H9 (cell line): ENCODE data around the gene BTN3A1. TPM values are rescaled to one million over a fixed set of nuclear protein-coding genes. Genes with fewer than 3 reads are reported as not detected.

ENCODE experiments used
- DNase-seq: peaks from one replicate; pipeline ENCODE4 v3.0.0-alpha.2; 2017
- H2AFZ ChIP-seq: one replicate; pipeline ENCODE4 v1.6.1; 2013; ENCODE audit warnings: mild to moderate bottlenecking, low read length, control low read depth, moderate library complexity
- H2AK5ac ChIP-seq: 2 replicates; pipeline ENCODE4 v1.6.1; 2013; ENCODE audit warnings: low read length, control low read depth, mixed read lengths; ENCODE audit not compliant: insufficient read length
- H2BK120ac ChIP-seq: one replicate; pipeline ENCODE4 v1.6.1; 2013; ENCODE audit warnings: low read depth, mild to moderate bottlenecking, low read length, control low read depth, inconsistent platforms; ENCODE audit not compliant: poor library complexity, severe bottlenecking
- H2BK12ac ChIP-seq: 2 replicates; pipeline ENCODE4 v1.6.1; 2013; ENCODE audit warnings: low read length, control low read depth, mixed read lengths, low read depth; ENCODE audit not compliant: insufficient read length
- H2BK15ac ChIP-seq: 2 replicates; pipeline ENCODE4 v1.6.1; 2013; ENCODE audit warnings: low read depth, low read length, control low read depth
- H2BK20ac ChIP-seq: one replicate; pipeline ENCODE4 v1.6.1; 2013; ENCODE audit warnings: low read depth, mild to moderate bottlenecking, low read length, control low read depth, inconsistent platforms; ENCODE audit not compliant: poor library complexity, severe bottlenecking
- H2BK5ac ChIP-seq: 2 replicates; pipeline ENCODE4 v1.6.1; 2013; ENCODE audit warnings: low read length, control low read depth, mixed read lengths; ENCODE audit not compliant: insufficient read length
- H3K14ac ChIP-seq: 2 replicates; pipeline ENCODE4 v1.6.1; 2013; ENCODE audit warnings: low read length, control low read depth; ENCODE audit not compliant: insufficient read depth
- H3K18ac ChIP-seq: 2 replicates; pipeline ENCODE4 v1.6.1; 2013; ENCODE audit warnings: low read depth, mild to moderate bottlenecking, mixed read lengths, low read length, control low read depth; ENCODE audit not compliant: insufficient read length
- H3K23ac ChIP-seq: 2 replicates; pipeline ENCODE4 v1.6.1; 2013; ENCODE audit warnings: low read length, control low read depth, mixed read lengths, low read depth; ENCODE audit not compliant: insufficient read length
- H3K23me2 ChIP-seq: 2 replicates; pipeline ENCODE4 v1.6.1; 2013; ENCODE audit warnings: low read depth, mild to moderate bottlenecking, mixed read lengths, low read length, control low read depth; ENCODE audit not compliant: insufficient read length, poor library complexity, severe bottlenecking
- H3K27ac ChIP-seq: 2 replicates; pipeline ENCODE4 v1.5.1; 2013; ENCODE audit warnings: low read length, control low read depth, mixed read lengths, low read depth; ENCODE audit not compliant: insufficient read length
- H3K27me3 ChIP-seq: 2 replicates; pipeline ENCODE4 v1.6.1; 2013; ENCODE audit warnings: low read length, control low read depth, inconsistent platforms; ENCODE audit not compliant: insufficient read depth
- H3K4ac ChIP-seq: 2 replicates; pipeline ENCODE4 v1.6.1; 2013; ENCODE audit warnings: low read depth, mild to moderate bottlenecking, control low read depth, inconsistent platforms, low read length, moderate library complexity
- H3K4me1 ChIP-seq: 2 replicates; pipeline ENCODE4 v1.6.1; 2013; ENCODE audit warnings: low read length, control low read depth, inconsistent platforms; ENCODE audit not compliant: insufficient read depth
- H3K4me2 ChIP-seq: 2 replicates; pipeline ENCODE4 v1.6.1; 2013; ENCODE audit warnings: low read length, control low read depth, mixed read lengths; ENCODE audit not compliant: insufficient read length, insufficient read depth
- H3K56ac ChIP-seq: 2 replicates; pipeline ENCODE4 v1.6.1; 2013; ENCODE audit warnings: low read depth, mild to moderate bottlenecking, mixed read lengths, low read length, control low read depth; ENCODE audit not compliant: insufficient read length
- H3K79me1 ChIP-seq: 2 replicates; pipeline ENCODE4 v1.6.1; 2013; ENCODE audit warnings: low read depth, mild to moderate bottlenecking, moderate library complexity, low read length, control low read depth, inconsistent platforms; ENCODE audit not compliant: insufficient read depth, poor library complexity, severe bottlenecking
- H3K79me2 ChIP-seq: 2 replicates; pipeline ENCODE4 v1.6.1; 2013; ENCODE audit warnings: low read length, control low read depth, inconsistent platforms; ENCODE audit not compliant: insufficient read depth
- H3K9ac ChIP-seq: 2 replicates; pipeline ENCODE4 v1.6.1; 2013; ENCODE audit warnings: low read length, control low read depth, mixed read lengths; ENCODE audit not compliant: insufficient read length; ENCODE audit errors: extremely low read depth
- H3K9me3 ChIP-seq: one replicate; pipeline ENCODE4 v1.6.1; 2013; ENCODE audit warnings: low read depth, low read length, inconsistent platforms; ENCODE audit not compliant: control insufficient read depth
- H3T11ph ChIP-seq: one replicate; pipeline ENCODE4 v1.6.1; 2013; ENCODE audit warnings: mild to moderate bottlenecking, low read length, control low read depth, inconsistent platforms
- H4K20me1 ChIP-seq: one replicate; pipeline ENCODE4 v1.6.1; 2013; ENCODE audit not compliant: control insufficient read depth, insufficient read length, insufficient read depth
- H4K5ac ChIP-seq: 2 replicates; pipeline ENCODE4 v1.6.1; 2013; ENCODE audit warnings: low read depth, mild to moderate bottlenecking, mixed read lengths, low read length, control low read depth; ENCODE audit not compliant: insufficient read length
- H4K8ac ChIP-seq: replicated peaks from 2 replicates; pipeline ENCODE4 v1.6.1; 2013; ENCODE audit warnings: low read length, control low read depth, mixed read lengths, low read depth; ENCODE audit not compliant: insufficient read length
- H4K91ac ChIP-seq: 2 replicates; pipeline ENCODE4 v1.6.1; 2013; ENCODE audit warnings: low read depth, mild to moderate bottlenecking, moderate library complexity, mixed read lengths, low read length, control low read depth; ENCODE audit not compliant: insufficient read length
- H3K27ac Mint-ChIP-seq, 3 experiments: 2 replicates in 2 of 3; 3 replicates in 1 of 3; pipeline ENCODE4 v1.8.0; 2020 to 2021; ENCODE audit warnings: mixed read lengths in 3 of 3, mild to moderate bottlenecking in 1 of 3, moderate library complexity in 1 of 3
- H3K27me3 Mint-ChIP-seq: 2 replicates; pipeline ENCODE4 v1.8.0; 2021; ENCODE audit warnings: low read depth, mild to moderate bottlenecking, moderate library complexity, mixed read lengths
- H3K36me3 Mint-ChIP-seq, 3 experiments: 2 replicates in 2 of 3; 3 replicates in 1 of 3; pipeline ENCODE4 v1.8.0; 2020 to 2021; ENCODE audit warnings: low read depth in 3 of 3, mixed read lengths in 3 of 3; ENCODE audit not compliant: insufficient read depth in 1 of 3
- H3K4me1 Mint-ChIP-seq, 2 experiments: 2 replicates each; pipeline ENCODE4 v1.8.0; 2020; ENCODE audit warnings: mixed read lengths in 2 of 2
- H3K4me3 Mint-ChIP-seq, 2 experiments: 2 replicates in 1 of 2; 3 replicates in 1 of 2; pipeline ENCODE4 v1.8.0; 2020 to 2021; ENCODE audit warnings: mild to moderate bottlenecking in 2 of 2, mixed read lengths in 2 of 2, moderate library complexity in 1 of 2
- H3K9me3 Mint-ChIP-seq, 2 experiments: 2 replicates in 1 of 2; 3 replicates in 1 of 2; pipeline ENCODE4 v1.8.0; 2020; ENCODE audit warnings: mild to moderate bottlenecking in 2 of 2, mixed read lengths in 2 of 2, moderate library complexity in 1 of 2
- WGBS: extraction: QIAGEN DNeasy Blood & Tissue Kit; methylation state at CpG from one replicate; pipeline ENCODE4 v1.1.7; 2013; ENCODE audit warnings: missing lambda C conversion rate, low lambda C conversion rate, mixed read lengths; ENCODE audit not compliant: insufficient read length; ENCODE audit errors: extremely low coverage; 5-methylcytosine and 5-hydroxymethylcytosine counted together
- total RNA-seq: library from RNA; stranded (reverse); gene quantifications from 2 replicates; pipeline ENCODE4 v1.2.1, GENCODE V29; 2021
- TF ChIP-seq, protein P1 (sequence below): fragments of 200-600 bp; sonication (generic); conservative IDR thresholded peaks from 3 replicates; pipeline ENCODE4 v1.8.0; 2021; ENCODE audit warnings: antibody characterized with exemption, mild to moderate bottlenecking

Gene BTN3A1
- total RNA-seq, 1 experiment from 2014 or later: 2.5 TPM

DNA sequence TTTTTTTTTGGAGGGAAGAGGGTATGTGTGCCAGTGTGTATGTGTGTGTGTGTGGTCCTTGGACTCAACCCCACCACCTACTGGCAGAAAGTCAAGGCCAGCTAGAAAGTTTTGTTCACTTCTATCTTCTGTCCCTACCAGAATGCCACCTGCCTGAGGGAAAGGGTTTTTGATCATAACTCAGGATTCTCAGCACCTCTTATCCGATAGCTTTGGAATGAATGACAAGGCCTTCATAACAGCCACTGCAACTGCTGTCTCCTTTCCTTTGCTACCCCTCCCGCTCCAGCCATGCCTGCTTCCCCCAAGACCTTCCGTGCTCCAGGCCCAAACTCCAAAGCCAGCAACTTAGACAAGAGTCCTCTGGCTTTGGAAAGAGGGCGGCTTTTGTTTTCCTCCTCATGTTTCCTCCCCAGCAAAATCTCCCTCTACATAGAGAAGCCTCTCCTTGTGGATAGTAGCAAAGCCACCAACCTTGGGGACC, 18.7 kb downstream of the BTN3A1 start:
- Histone ChIP-seq H2BK5ac (no peak overlapping the region), H4K91ac (no peak overlapping the region), H4K8ac (no peak overlapping the region), H3K4me2 (peak overlapping the region; percentile 68), H4K5ac (no peak overlapping the region), H3T11ph (peak overlapping the region; percentile 86), H3K23ac (no peak overlapping the region), H3K79me1 (no peaks in the 10 kb centered on the region), H3K9me3 (no peaks in the 10 kb centered on the region), H3K18ac (no peak overlapping the region), H3K56ac (no peak overlapping the region), H2AK5ac (no peak overlapping the region), H2AFZ (peak overlapping the region; percentile 97), H2BK12ac (no peak overlapping the region), H3K9ac (peak overlapping the region; percentile 61), H3K14ac (no peak overlapping the region), H3K79me2 (no peaks in the 10 kb centered on the region), H2BK15ac (no peak overlapping the region), H2BK120ac (peak overlapping the region; percentile 85), H3K4me1 (no peaks in the 10 kb centered on the region), H2BK20ac (no peak overlapping the region), H3K27ac (no peak overlapping the region), H3K4ac (no peak overlapping the region), H3K23me2 (peaks cover 7% of the 10 kb centered on the region), H3K27me3 (no peaks in the 10 kb centered on the region), H4K20me1 (no peaks in the 10 kb centered on the region)
- TF ChIP-seq, protein P1, sequence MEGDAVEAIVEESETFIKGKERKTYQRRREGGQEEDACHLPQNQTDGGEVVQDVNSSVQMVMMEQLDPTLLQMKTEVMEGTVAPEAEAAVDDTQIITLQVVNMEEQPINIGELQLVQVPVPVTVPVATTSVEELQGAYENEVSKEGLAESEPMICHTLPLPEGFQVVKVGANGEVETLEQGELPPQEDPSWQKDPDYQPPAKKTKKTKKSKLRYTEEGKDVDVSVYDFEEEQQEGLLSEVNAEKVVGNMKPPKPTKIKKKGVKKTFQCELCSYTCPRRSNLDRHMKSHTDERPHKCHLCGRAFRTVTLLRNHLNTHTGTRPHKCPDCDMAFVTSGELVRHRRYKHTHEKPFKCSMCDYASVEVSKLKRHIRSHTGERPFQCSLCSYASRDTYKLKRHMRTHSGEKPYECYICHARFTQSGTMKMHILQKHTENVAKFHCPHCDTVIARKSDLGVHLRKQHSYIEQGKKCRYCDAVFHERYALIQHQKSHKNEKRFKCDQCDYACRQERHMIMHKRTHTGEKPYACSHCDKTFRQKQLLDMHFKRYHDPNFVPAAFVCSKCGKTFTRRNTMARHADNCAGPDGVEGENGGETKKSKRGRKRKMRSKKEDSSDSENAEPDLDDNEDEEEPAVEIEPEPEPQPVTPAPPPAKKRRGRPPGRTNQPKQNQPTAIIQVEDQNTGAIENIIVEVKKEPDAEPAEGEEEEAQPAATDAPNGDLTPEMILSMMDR: peak; percentile 67
- H3K4me3 Mint-ChIP-seq: no peak overlapping the region
- no peak overlapping the region for H3K27ac Mint-ChIP-seq
- peak; percentile 46 for DNase-seq
- peaks cover 2 to 20% (median 12%) of the 10 kb centered on the region in 3 experiments for H3K36me3 Mint-ChIP-seq
- H3K9me3 Mint-ChIP-seq: peaks cover 15 to 23% of the 10 kb centered on the region in 2 experiments
- peaks cover 3 to 7% of the 10 kb centered on the region in 2 experiments for H3K4me1 Mint-ChIP-seq
- H3K27me3 Mint-ChIP-seq: peaks cover 10% of the 10 kb centered on the region
- WGBS: no CpG with 5 or more reads among the region's 4 CpGs
